NCI-H187 treated with DMSO at 0.1 percent for 48 hours (cell line): Measurements from ENCODE around the gene PRC1.
"Not testable (repeated sequence)": the region's sequence is repeated elsewhere in the genome, so short reads cannot be mapped to it uniquely, and the experiment has no call there.

Source experiments
- DNase-seq: peaks from one replicate; lab custom pipeline; 2025; lab: John Stamatoyannopoulos, UW

Gene PRC1

GRCh38 chr15:90934256-90934948 is 59.9 kb downstream of the PRC1 start:
- peak; percentile 42 for DNase-seq

GRCh38 chr15:90933301-90933700 is 61.0 kb downstream of the PRC1 start:
- DNase-seq, result no peak

DNA sequence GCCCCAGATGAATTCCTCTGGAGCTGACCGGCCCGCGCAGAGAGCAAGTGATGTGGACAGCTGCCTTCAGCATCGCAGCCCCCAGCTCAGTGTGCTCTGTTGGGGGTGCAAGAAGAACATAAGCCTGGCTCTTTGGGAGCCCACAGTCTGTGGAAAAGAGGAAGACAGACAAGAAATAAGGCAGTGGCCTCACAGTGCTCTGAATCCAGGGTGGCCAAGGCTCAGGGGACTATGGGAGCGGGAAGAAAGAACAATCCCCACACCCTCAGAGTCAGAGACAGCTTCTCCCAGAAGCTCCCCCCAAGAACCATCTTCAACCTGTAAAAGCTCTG is 61.7 kb downstream of the PRC1 start:
- DNase-seq, result no peak

GRCh38 chr15:90931828-90932659 is 62.3 kb downstream of the PRC1 start, which contains the start of gene HDDC3:
TSS of gene HDDC3 (minus strand) at chr15:90932549. CDS start at chr15:90932540, 9 bp downstream.
- peak; percentile 59 for DNase-seq

- DNase-seq, result no peak
Measured at GRCh38 chr15:90931575-90931827, 62.8 kb downstream of the PRC1 start.

DNA sequence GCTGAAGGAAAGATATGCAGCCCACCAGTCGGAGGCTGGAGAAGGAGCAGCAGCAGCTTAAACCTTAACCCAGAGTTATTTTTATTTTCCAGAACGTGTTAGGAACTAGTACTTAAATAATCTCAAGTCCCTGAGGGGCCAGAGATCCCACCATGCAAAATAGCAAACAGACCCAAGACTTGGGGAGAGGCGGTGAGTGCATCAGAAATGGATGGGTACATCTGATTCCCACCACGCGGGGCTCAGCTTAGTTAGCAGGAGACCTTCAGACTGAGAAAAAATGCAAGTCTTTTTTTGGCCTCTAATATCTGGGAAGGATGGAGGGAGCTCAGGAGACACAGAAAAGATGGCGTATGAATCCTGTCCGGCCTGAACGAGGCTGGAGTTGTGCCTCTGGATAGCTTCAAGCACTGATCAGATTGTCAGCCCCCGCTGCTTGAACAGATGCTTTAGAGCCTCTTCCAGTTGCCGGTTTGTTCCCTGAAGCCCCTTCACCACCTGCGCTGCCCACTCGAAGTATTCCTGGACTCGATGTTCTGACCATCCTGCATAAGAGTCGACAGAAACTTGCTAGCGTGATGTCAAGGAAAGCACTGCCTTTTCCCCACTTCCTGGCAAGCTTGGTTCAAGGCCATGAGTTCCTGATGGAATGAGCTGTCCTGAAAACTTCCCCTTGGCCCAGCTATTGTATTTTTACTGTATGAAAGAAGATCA is 63.3 kb downstream of the PRC1 start:
- DNase-seq, result no peak

- no peak for DNase-seq
Measured at GRCh38 chr15:90929246-90930019, 64.9 kb downstream of the PRC1 start.

DNA sequence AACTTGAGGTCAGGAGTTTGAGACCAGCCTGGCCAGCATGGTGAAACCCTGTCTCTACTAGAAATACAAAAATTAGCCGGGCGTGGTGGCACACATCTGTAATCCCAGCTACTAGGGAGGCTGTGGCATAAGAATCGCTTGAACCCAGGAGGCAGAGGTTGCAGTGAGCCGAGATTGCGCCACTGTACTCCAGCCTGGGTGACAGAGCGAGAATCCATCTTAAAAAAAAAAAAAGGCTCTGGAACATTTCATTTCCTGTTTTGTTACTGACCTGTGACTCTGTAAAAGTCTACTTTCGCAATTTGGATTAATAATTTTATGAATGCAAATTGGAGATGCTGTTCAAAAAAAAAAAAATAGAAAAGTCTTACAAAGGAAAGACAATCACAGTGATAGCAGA is 66.2 kb downstream of the PRC1 start:
- DNase-seq, result not testable (repeated sequence)

DNA sequence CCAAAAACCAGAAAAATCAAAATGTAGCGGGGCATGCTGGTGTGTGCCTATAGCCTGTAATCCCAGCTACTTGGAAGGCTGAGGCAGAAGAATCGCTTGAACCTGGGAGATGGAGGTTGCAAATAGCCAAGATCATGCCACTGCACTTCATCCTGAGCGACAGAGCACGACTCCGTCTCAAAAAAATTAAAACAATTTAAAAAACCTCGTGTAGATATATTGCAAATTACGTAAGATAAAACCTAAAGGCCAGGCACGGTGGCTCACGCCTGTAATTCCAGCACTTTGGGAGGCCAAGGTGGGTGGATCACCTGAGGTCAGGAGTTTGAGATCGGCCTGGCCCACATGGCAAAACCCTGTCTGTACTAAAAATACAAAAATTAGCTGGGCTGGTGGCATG is 67.6 kb downstream of the PRC1 start:
- not testable (repeated sequence) for DNase-seq

GRCh38 chr15:90924375-90924774 is 70.0 kb downstream of the PRC1 start:
- no peak for DNase-seq

- not testable (repeated sequence) for DNase-seq
Measured at GRCh38 chr15:90922712-90923322, 71.5 kb downstream of the PRC1 start.

DNA sequence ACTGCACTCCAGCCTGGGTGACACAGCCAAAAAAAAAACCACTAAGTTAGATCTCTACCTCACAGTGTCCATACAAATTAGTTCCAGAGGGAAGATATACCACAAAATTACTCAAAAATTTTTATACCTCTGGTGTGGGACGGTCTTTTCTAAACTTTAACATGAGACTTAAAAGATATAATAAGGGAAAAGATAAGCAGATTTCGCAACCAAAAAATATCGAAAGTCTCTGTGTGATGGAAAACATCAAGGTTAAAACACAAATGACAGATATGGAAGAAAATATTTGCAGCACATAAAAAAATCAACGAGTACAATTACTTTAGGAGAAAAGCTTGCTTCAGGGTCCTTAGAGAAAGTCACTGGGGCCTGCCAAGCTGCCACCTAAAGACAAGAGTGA is 72.4 kb downstream of the PRC1 start:
- DNase-seq, result no peak

- no peak for DNase-seq
Measured at GRCh38 chr15:90918835-90919234, 75.5 kb downstream of the PRC1 start.

- DNase-seq, result no peak
Measured at GRCh38 chr15:90918034-90918788, 76.1 kb downstream of the PRC1 start.

DNA sequence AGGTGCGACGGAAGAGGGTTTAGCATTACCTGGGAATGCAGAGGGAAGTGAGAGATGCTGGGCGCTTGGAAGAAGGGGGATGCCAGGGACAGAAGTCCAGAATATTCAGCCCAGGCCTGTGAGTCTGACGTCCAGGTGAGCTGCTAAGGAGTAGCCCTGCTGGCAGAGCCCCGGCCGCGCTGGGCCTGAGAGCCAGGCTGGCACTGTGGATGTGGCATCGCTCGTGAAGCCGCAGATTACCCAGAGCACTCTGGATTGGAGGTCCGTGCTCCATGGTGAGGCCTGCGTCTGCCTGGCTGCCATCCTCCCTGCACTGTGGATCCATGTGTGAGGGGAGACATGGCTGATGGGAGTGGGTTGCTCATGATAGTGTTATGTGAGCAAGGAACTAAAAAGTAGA is 76.8 kb downstream of the PRC1 start:
- DNase-seq, result no peak

GRCh38 chr15:90916461-90916860 is 77.9 kb downstream of the PRC1 start:
- DNase-seq, result no peak
